H1 (cell line): ENCODE measurements around the gene TSPAN17. TPM values are rescaled to one million over a fixed set of nuclear protein-coding genes. Genes with fewer than 3 reads are reported as not detected.

Experiments used
- BCL11A ChIP-seq, 2 experiments: IDR thresholded peaks; one replicate each; pipeline ENCODE4 v1.6.1; 2011; ENCODE audit warnings: low read depth in 2 of 2, low read length in 2 of 2, mild to moderate bottlenecking in 2 of 2
- BRCA1 ChIP-seq: IDR thresholded peaks from 2 replicates; pipeline ENCODE4 v1.6.1; 2012; ENCODE audit warnings: low read depth, low read length, improper control_type of control experiment
- EGR1 ChIP-seq: IDR thresholded peaks from 2 replicates; pipeline ENCODE4 v1.6.1; 2011; ENCODE audit warnings: low read depth, low read length, borderline replicate concordance
- GABPA ChIP-seq: IDR thresholded peaks from 2 replicates; pipeline ENCODE4 v1.6.1; 2011; ENCODE audit warnings: mild to moderate bottlenecking, low read length, moderate library complexity, borderline replicate concordance; ENCODE audit not compliant: insufficient read depth
- polyA plus RNA-seq, 7 experiments: library from polyadenylated mRNA; depleted of rRNA in 3 of 7; stranded (reverse) in 5 of 7; unstranded in 2 of 7; fragments of >200 nt in 5 of 7; fragments of 200-250 nt in 2 of 7; gene quantifications; 1 replicate in 5 of 7; 2 replicates in 1 of 7; 4 replicates in 1 of 7; pipeline versions ENCODE4 v1.2.1 to v1.2.3, GENCODE V29; 2011 to 2013; ENCODE audit warnings: missing spikeins in 2 of 7, mixed read lengths in 2 of 7
- total RNA-seq: library from RNA; stranded (reverse); fragmentation: NEBNext Ultra II Directional; extraction: Animal tissue kit (Norgen Biotek cat#: 25700); gene quantifications from 2 replicates; pipeline ENCODE4 v1.2.1, GENCODE V29; 2021

The TSPAN17 gene
- total and polyA plus RNA-seq, 2 of the 8 experiments (the other 6 are each of a cell fraction or from before 2014, with no cell fraction given) = 41.5 to 53.7 TPM

GRCh38 chr5:176603091-176603490, 44.2 kb upstream of the TSPAN17 start (continued):
- no peak for TF ChIP-seq BCL11A (IDR thresholded peaks at IDR 0.05; ENCODE audit: low read depth in 2 of 2, low read length in 2 of 2)
- no peak for TF ChIP-seq BRCA1
- no peak for TF ChIP-seq GABPA
- no peak for TF ChIP-seq EGR1
